Small intestine (tissue), 7 donors: ENCODE results near the gene PPIL6. TPM values are rescaled to one million over a fixed set of nuclear protein-coding genes. Genes with fewer than 3 reads are reported as not detected.
A peak's percentile ranks its signal among the peaks of the same experiment; 100 is the strongest.

Experiments used
- DNase-seq, 2 donors: peaks; one replicate each; pipeline versions ENCODE4 v3.0.0 to v3.0.0-alpha.2; 2013
- FAIRE-seq: peaks from 2 replicates; lab custom pipeline; 2012; peaks lifted over from hg19 to GRCh38; lab: Jason Lieb, UNC
- H3K27ac ChIP-seq, 3 donors: one replicate each; pipeline ENCODE4 v1.5.1; 2013; ENCODE audit warnings: low read length in 2 of 3, mild to moderate bottlenecking in 2 of 3, control low read depth in 1 of 3, inconsistent platforms in 1 of 3, low read depth in 1 of 3, moderate library complexity in 1 of 3
- H3K27me3 ChIP-seq, 3 donors: one replicate each; pipeline ENCODE4 v1.6.1; 2013; ENCODE audit warnings: low read length in 3 of 3, inconsistent platforms in 1 of 3; ENCODE audit not compliant: control insufficient read depth in 3 of 3, insufficient read depth in 3 of 3
- H3K36me3 ChIP-seq, 3 donors: one replicate each; pipeline ENCODE4 v1.6.1; 2013; ENCODE audit warnings: low read length in 3 of 3, inconsistent platforms in 1 of 3, low read depth in 1 of 3, mild to moderate bottlenecking in 1 of 3, moderate library complexity in 1 of 3; ENCODE audit not compliant: control insufficient read depth in 3 of 3, insufficient read depth in 2 of 3
- H3K4me1 ChIP-seq, 3 donors: one replicate each; pipeline ENCODE4 v1.6.1; 2013; ENCODE audit warnings: low read length in 2 of 3, inconsistent platforms in 1 of 3, low read depth in 1 of 3, mild to moderate bottlenecking in 1 of 3, moderate library complexity in 1 of 3; ENCODE audit not compliant: control insufficient read depth in 3 of 3, insufficient read depth in 2 of 3
- H3K4me3 ChIP-seq, 3 donors: one replicate each; pipeline ENCODE4 v1.5.1; 2013; ENCODE audit warnings: low read length in 3 of 3, control low read depth in 1 of 3, inconsistent platforms in 1 of 3, low read depth in 1 of 3, mild to moderate bottlenecking in 1 of 3, moderate library complexity in 1 of 3
- H3K9me3 ChIP-seq, 2 donors: one replicate each; pipeline ENCODE4 v1.6.1; 2013; ENCODE audit warnings: low read depth in 1 of 2, low read length in 1 of 2; ENCODE audit not compliant: control insufficient read depth in 2 of 2, insufficient read depth in 1 of 2
- WGBS, 3 donors: extraction: QIAGEN DNeasy Blood & Tissue Kit; methylation state at CpG; one replicate each; pipeline ENCODE4 v1.1.7; 2013; 5-methylcytosine and 5-hydroxymethylcytosine counted together
- polyA plus RNA-seq, 4 donors: library from polyadenylated mRNA; stranded (reverse) in 3 of 4; unstranded in 1 of 4; fragments of 200-250 nt in 3 of 4; fragments of 120-200 nt in 1 of 4; gene quantifications; one replicate each; pipeline versions ENCODE4 v1.2.1 to v1.2.3, GENCODE V29; 2013
- donor health status: healthy with polysubstance abuse.
- donor health status: control.
- donor health status: control.
- donor health status: Bipolar disorder and iron deficiency.
- donor health status: healthy.

Gene PPIL6
- polyA plus RNA-seq, 4 donors = 0.22 to 4.8 (median 0.76) TPM; not detected in 1

DNA sequence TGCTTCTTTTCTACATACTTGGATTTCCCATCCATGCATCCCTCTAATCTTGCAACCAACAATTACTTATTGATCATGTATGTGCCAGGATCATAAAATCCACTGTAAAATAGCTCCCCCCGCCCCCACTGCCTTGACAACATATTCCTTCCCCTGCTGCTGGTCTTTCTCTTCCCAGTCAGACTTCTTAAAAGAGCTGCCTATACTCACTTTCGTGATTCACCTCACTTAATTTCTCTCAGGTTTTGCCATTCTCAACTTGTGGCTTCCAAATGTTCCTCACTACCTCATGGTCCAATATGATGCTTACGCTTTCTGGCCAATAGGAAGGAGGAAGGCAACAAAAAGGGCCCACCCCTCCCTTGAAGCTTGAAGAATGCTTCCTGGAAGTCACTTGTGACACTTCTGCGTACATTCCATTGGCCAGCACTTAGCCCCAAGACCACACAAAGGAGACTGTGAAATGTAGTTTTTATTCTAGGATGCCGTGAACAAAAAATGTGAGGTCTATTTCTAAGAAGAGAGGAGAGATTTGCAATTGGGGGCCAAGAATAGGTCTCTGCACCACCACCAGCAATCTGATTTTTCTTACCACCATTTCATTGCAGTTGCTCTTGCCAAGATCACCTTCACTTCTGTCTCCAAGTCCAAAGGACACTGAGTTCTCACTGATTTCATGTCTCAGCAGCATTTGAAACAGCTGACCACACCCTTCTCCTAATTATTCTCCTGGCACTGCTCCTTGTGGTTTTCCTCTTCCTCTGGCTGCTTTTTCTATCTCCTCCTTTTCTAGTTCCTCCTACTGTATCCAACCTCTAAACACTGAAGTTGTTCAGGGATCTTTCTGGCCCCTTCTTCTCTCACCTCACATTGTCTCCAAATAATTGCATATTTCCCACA lies 88.9 kb downstream of the PPIL6 start:
- Histone ChIP-seq H3K4me3 (no peak overlapping the region), H3K27ac (peak overlapping the region; percentile 68 to 85 (median 80)), H3K4me1 (peaks cover 18 to 58% (median 19%) of the 10 kb centered on the region in 3 donors), H3K9me3 (peaks cover 0 to 7% of the 10 kb centered on the region in 2 donors), H3K27me3 (no peaks in the 10 kb centered on the region), H3K36me3 (peaks cover 0 to 6% (median 2%) of the 10 kb centered on the region in 3 donors)
- FAIRE-seq (no peak), DNase-seq (peak; percentile 74 to 95)
- 72 to 80% (median 74%) methylated on average over 5 of the region's 5 CpGs for WGBS, 3 donors

DNA sequence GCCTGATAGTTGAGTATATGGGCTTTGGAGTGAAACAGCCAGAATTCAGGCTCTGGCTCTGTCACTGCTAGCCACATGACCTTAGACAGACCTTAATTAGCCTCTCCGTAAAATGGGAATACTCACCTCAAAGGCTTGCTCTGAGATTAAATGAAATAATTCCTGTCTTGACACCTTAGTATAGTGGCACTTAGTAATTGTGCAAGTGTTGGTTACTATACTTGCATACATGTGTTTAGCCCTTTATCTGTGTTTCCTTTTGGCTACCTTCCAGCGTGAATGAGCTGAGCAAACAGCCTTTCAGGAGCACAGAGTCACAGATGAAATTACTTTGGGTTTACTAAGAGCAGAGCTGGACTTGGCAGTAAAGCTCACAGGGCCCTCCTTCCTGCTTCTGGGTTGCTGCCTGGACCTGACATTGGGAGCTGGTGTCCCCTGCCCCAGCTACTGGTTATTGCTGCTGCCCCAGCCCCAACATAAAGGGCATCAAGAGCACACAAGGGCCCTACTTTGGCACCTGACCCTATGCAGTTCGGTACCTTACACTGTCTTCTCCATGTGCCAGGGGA lies 90.9 kb downstream of the PPIL6 start:
- no peak overlapping the region for H3K4me3 ChIP-seq
- no peaks in the 10 kb centered on the region for H3K9me3 ChIP-seq
- WGBS, 3 donors = 21 to 50% (median 33%) methylated on average over 3 of the region's 3 CpGs
- no peaks in the 10 kb centered on the region for H3K27me3 ChIP-seq
- FAIRE-seq (no peak), DNase-seq (peak; percentile 92 to 98)
- H3K27ac ChIP-seq = peak overlapping the region; percentile 85 to 88 (median 87)
- H3K4me1 ChIP-seq = peaks cover 18 to 58% (median 19%) of the 10 kb centered on the region in 3 donors
- H3K36me3 ChIP-seq = no peaks in the 10 kb centered on the region

DNA sequence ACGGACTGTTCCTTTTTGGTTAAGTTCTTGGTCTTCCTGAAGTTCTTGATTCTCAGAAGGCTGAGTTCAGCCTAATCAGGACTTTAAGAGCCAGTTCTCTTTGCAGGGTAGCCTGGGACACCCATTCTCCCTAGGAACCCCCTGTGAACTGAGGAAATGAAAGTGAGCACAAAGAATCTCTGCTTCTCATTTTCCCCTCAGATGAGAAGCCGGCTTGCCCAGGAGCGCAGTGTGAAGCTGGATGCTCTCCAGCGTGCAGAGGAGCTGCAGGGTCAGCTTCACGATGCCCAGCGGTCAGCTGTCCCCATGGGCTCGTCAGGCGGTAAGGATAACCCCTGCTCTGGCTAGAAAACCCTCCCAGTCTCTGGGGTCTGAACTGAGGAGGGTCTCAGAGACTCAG lies 92.2 kb downstream of the PPIL6 start:
- H3K27ac ChIP-seq = peak overlapping the region; percentile 72 to 80 (median 76)
- H3K9me3 ChIP-seq = no peaks in the 10 kb centered on the region
- H3K4me1 ChIP-seq = peaks cover 18 to 62% (median 19%) of the 10 kb centered on the region in 3 donors
- H3K27me3 ChIP-seq = no peaks in the 10 kb centered on the region
- H3K4me3 ChIP-seq = no peak overlapping the region
- FAIRE-seq = no peak
- DNase-seq = no peak
- WGBS, 3 donors = 72 to 88% (median 74%) methylated on average over 8 of the region's 8 CpGs
- H3K36me3 ChIP-seq = no peaks in the 10 kb centered on the region

DNA sequence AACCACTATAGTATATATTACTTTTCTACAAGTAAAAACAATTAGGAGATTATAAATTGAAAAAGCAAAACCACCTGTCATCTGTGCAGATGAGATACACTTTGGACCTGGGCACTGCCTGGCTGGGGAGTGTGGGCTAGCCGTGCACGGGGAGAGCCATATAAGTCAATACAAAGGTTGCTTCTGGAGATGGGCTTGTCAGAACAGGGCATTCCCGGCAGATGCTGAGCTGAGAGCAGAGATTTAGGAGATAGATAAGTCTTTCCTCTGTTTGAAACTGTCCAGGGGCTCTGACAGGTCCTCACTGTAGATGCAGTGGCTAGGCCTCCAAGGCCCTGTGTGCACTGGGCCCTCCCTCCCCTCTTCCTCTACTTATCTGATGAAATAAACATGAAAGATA lies 92.6 kb downstream of the PPIL6 start:
- DNase-seq (peak; percentile 87 to 92), FAIRE-seq (no peak)
- Histone ChIP-seq H3K36me3 (no peaks in the 10 kb centered on the region), H3K27me3 (no peaks in the 10 kb centered on the region), H3K27ac (peak overlapping the region; percentile 72 to 80 (median 76)), H3K4me1 (peaks cover 18 to 62% (median 19%) of the 10 kb centered on the region in 3 donors), H3K9me3 (no peaks in the 10 kb centered on the region), H3K4me3 (no peak overlapping the region)
- 18 to 52% (median 47%) methylated on average over 3 of the region's 3 CpGs for WGBS, 3 donors

DNA sequence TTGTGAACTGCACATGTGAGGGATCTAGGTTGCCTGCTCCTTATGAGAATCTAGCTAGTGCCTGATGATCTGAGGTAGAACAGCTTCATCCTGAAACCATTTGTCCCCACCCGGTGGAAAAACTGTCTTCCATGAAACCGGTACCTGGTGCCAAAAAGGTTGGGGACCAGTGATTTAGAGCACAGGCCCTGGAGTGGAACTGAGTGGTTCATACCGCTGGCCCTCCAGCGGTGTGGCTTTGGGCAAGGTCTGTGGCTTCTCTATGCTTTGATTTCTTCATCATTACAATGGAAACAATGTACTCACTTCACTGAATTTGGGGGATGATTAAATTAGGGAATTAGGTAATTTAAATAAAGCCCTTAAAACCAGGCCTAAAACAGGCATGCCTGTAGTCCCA lies 94.4 kb downstream of the PPIL6 start:
- H3K27ac ChIP-seq = no peak overlapping the region
- no peak overlapping the region for H3K4me3 ChIP-seq
- H3K9me3 ChIP-seq = no peaks in the 10 kb centered on the region
- 86 to 91% (median 89%) methylated on average over 4 of the region's 4 CpGs for WGBS, 3 donors
- H3K4me1 ChIP-seq = peaks cover 9 to 47% (median 11%) of the 10 kb centered on the region in 3 donors
- no peak for FAIRE-seq
- H3K27me3 ChIP-seq = no peaks in the 10 kb centered on the region
- no peak for DNase-seq
- H3K36me3 ChIP-seq = peaks cover 0 to 4% (median 0%) of the 10 kb centered on the region in 3 donors

DNA sequence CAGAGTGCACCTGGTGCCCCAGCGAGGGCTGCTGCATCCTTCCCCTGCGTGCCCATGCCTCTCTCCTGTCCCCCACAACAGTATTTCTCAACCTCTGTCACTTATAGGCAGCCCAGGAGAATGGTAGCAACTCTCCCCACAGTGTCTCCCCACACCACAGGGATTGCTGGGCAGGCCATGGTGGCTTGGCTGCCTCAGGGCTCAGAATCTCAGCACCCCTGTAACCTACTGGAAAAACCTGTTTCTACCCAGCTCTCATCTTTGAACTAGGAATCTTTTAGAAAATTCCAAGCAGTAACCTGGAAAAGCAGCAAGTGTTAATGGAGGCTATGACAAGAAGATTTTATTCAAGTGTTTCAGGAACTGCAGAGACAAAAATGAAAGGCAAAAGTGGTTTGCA lies 96.2 kb downstream of the PPIL6 start:
- FAIRE-seq = no peak
- H3K27ac ChIP-seq = no peak overlapping the region
- 29 to 68% (median 55%) methylated on average over 2 of the region's 2 CpGs for whole genome bisulfite sequencing, 3 donors
- H3K27me3 ChIP-seq = no peaks in the 10 kb centered on the region
- H3K9me3 ChIP-seq = no peaks in the 10 kb centered on the region
- peaks cover 0 to 4% (median 0%) of the 10 kb centered on the region in 3 donors for H3K36me3 ChIP-seq
- H3K4me3 ChIP-seq = no peak overlapping the region
- DNase-seq = peak in 1 of 2 donors; percentile 62
- peaks cover 0 to 30% (median 3%) of the 10 kb centered on the region in 3 donors for H3K4me1 ChIP-seq

DNA sequence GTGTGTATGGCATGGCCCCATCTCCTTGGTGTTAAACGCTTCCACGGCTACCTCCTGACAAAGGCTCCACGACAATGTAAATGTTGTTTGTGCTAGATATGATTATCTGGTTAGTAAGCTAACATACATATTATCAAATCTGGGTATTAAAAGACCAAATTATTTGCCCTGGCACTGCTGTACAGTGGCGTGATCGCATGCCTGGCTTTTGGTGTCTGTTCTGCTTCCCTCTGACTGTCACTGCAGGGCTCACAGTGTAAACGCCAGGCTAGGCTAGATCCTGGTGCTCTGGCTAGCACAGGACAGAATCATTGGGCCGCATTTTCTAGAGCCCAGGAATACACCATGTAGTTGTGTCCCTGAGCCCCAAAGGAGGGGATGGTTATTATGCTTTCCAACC lies 96.9 kb downstream of the PPIL6 start:
- Histone ChIP-seq H3K4me1 (peaks cover 0 to 24% (median 3%) of the 10 kb centered on the region in 3 donors), H3K36me3 (peaks cover 0 to 4% (median 0%) of the 10 kb centered on the region in 3 donors), H3K4me3 (no peak overlapping the region), H3K27ac (no peak overlapping the region), H3K27me3 (no peaks in the 10 kb centered on the region), H3K9me3 (no peaks in the 10 kb centered on the region)
- WGBS, 3 donors = 73 to 92% (median 89%) methylated on average over 7 of the region's 7 CpGs
- FAIRE-seq = no peak
- DNase-seq = no peak

DNA sequence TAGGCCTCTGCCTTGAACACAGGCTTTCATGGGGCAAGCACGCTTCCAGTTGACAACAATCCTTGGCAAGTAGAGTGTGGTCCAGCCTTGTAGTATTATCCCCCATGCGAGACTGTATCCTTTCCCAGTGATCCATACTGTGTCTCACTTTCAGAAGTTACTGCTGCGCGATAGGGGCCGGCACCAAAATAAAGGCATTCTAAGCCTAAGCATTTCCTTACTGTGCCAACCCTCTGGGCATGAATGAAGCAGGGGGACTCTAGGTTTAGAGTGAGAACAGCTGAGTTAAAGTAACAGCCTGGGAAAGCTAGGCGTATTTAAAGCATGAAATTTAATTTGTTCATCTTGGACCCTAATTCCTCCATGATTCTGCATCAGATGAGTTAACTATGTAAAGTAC lies 97.5 kb downstream of the PPIL6 start:
- 95 to 97% (median 97%) methylated on average over 6 of the region's 6 CpGs for WGBS, 3 donors
- FAIRE-seq (no peak), DNase-seq (no peak)
- no peak overlapping the region for H3K4me3 ChIP-seq
- H3K4me1 ChIP-seq = peaks cover 0 to 18% (median 3%) of the 10 kb centered on the region in 3 donors
- H3K27ac ChIP-seq = no peak overlapping the region
- H3K36me3 ChIP-seq = peaks cover 0 to 4% (median 0%) of the 10 kb centered on the region in 3 donors
- H3K9me3 ChIP-seq = no peaks in the 10 kb centered on the region
- H3K27me3 ChIP-seq = no peaks in the 10 kb centered on the region
